Suprapubic skin (tissue), 4 donors: Measurements from ENCODE around the gene TMEM35B.

Source experiments
- EP300 ChIP-seq: sonication (generic); formaldehyde crosslinking; IDR thresholded peaks from one replicate; pipeline ENCODE4 v1.6.1; 2017; ENCODE audit warnings: antibody characterized with exemption
- POLR2A ChIP-seq, 2 donors: fragments of 450-650 bp; IDR thresholded peaks; one replicate each; pipeline ENCODE4 v1.6.1; 2017; ENCODE audit warnings: antibody characterized with exemption in 2 of 2, mild to moderate bottlenecking in 2 of 2, moderate library complexity in 2 of 2
- POLR2AphosphoS5 ChIP-seq, 3 donors: sonication (generic); formaldehyde crosslinking; IDR thresholded peaks; one replicate each; pipeline ENCODE4 v1.6.1; 2017; ENCODE audit warnings: antibody characterized with exemption in 3 of 3
- TF ChIP-seq, protein P1 (sequence below), 2 donors: fragments of 200-600 bp in 1 of 2; fragments of 450-650 bp in 1 of 2; sonication (generic) in 1 of 2; IDR thresholded peaks; one replicate each; pipeline ENCODE4 v1.5.1; 2016 to 2019; ENCODE audit warnings: antibody characterized with exemption in 2 of 2, mild to moderate bottlenecking in 1 of 2, moderate library complexity in 1 of 2

- TF ChIP-seq POLR2A (IDR thresholded peaks at IDR 0.05) (no peak), EP300 (no peak), POLR2AphosphoS5 (IDR thresholded peaks at IDR 0.05) (no peak)
- TF ChIP-seq, protein P1, sequence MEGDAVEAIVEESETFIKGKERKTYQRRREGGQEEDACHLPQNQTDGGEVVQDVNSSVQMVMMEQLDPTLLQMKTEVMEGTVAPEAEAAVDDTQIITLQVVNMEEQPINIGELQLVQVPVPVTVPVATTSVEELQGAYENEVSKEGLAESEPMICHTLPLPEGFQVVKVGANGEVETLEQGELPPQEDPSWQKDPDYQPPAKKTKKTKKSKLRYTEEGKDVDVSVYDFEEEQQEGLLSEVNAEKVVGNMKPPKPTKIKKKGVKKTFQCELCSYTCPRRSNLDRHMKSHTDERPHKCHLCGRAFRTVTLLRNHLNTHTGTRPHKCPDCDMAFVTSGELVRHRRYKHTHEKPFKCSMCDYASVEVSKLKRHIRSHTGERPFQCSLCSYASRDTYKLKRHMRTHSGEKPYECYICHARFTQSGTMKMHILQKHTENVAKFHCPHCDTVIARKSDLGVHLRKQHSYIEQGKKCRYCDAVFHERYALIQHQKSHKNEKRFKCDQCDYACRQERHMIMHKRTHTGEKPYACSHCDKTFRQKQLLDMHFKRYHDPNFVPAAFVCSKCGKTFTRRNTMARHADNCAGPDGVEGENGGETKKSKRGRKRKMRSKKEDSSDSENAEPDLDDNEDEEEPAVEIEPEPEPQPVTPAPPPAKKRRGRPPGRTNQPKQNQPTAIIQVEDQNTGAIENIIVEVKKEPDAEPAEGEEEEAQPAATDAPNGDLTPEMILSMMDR (IDR thresholded peaks at IDR 0.05), result no peak
Measured at GRCh38 chr1:35001743-35002142, 16.6 kb upstream of the TMEM35B start.
